ENCODE measurements around the gene DKK3. TPM values are rescaled to one million over a fixed set of nuclear protein-coding genes. Genes with fewer than 3 reads are reported as not detected.

The DKK3 gene
- polyA plus RNA-seq, 2 of the 4 experiments (the other 2 are of a cell fraction), result 18.4 to 20.8 TPM

DNA sequence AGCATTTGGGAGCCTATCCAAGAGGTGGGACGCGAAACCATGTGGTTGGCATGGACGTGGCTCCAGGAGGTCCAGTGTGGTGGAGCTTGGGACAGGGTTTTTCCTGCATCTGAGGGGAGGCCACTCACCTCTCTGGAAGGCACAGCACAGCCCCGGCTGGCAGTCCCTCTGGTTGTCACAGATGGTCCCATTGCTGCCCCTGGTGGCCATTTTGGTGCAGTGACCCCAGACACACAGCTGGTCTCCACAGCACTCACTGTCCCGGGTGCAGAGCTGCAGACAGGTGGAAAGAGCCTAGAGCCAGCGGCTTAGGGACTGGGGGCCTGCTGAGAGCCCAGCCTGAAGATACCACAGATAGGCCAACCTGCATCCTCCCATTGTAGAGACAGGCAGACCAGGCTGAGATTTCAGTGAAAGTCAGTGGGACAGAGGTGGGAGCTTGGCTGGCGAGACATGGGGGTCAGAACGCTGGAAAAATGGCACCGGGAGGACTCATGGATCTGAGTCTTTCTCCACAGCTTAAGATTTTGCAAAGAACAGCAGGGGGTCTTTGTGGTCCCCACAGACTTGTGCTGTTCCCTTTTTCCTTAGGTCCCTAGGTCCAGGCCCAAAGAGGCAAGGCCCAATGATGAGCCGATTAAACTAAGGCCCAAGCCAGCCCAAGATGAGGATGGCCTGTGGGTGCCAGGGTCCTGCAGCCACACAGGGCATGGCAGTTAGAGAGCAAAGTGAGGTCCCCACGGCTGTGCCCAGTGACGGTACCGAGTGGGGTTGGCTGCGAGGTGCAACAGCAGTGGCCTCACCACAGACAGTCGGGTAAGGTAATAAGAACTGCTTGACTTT, 41.4 kb downstream of the DKK3 start:
- POLR2A ChIA-PET, result interaction anchor here (1.1 kb wide), 1 partner anchor 10 kb away, joined by 6 read pairs; no protein-coding TSS in a partner anchor

DNA sequence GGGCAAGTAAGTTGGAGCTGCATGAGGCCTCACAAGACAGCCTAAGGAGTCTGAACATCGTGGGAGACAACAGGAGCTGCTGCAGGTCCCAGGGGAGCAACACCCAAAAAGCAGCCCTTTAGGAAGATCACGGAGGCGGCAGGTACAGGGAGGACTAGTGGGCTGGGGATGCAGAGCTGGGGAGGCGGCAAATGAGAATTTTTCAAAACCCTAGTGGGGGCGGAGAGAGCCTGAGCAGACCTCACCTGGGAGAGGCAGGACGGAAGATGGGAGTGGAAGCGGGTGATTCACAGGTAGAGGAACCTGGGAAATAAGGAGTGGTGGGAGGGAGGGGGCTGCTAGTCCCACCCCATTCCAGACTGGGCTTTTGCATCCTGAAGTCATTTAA, 42.1 kb downstream of the DKK3 start:
- ATAC-seq (no peak), DNase-seq (ENCODE audit: low read depth in 1 of 2, low spot score in 1 of 2) (no peak), FAIRE-seq (no peak)
- POLR2A ChIA-PET, result interaction anchor here (1.1 kb wide), 1 partner anchor 11 kb away, joined by 6 read pairs; no protein-coding TSS in a partner anchor
- CTCF ChIA-PET, result interaction anchor here (0.6 to 8.8 kb wide), 24 partner anchors 8 to 315 kb away, joined by 3 to 98 read pairs (median 5); no protein-coding TSS in a partner anchor
- Histone ChIP-seq H3K9me3 (no peaks in the 10 kb centered on the region), H3K27ac (no peak overlapping the region), H3K4me2 (no peak overlapping the region), H3K4me1 (no peaks in the 10 kb centered on the region), H3K4me3 (no peak overlapping the region)
- TF ChIP-seq NR3C1 (IDR thresholded peaks at IDR 0.05), result no peak
- TF ChIP-seq FOSL2 (IDR thresholded peaks at IDR 0.05), result no peak
- no peak for TF ChIP-seq FOSL2 (CRISPR knock-in tag; IDR thresholded peaks at IDR 0.05)
- WGBS (ENCODE audit: missing lambda C conversion rate), result 82% methylated on average over 7 of the region's 7 CpGs

More for the DNA sequence above, 41.4 kb downstream of the DKK3 start:
- Histone ChIP-seq H3K27ac (no peak overlapping the region), H3K4me1 (no peaks in the 10 kb centered on the region), H3K4me3 (no peak overlapping the region), H3K4me2 (no peak overlapping the region), H3K9me3 (no peaks in the 10 kb centered on the region)
- CTCF ChIA-PET, result interaction anchor here (0.6 to 8.8 kb wide), 30 partner anchors 9 to 315 kb away, joined by 3 to 98 read pairs (median 4); no protein-coding TSS in a partner anchor
- no peak for FAIRE-seq
- DNase-seq (ENCODE audit: low read depth in 1 of 2, low spot score in 1 of 2), result peak; percentile 64 to 90
- peak; percentile 48 to 64; a peak in 4 of 5 replicates for TF ChIP-seq RAD21 (conservative IDR thresholded peaks at IDR 0.05 in 1 of 2, IDR thresholded peaks at IDR 0.05 in 1 of 2)
- TF ChIP-seq, protein P1, sequence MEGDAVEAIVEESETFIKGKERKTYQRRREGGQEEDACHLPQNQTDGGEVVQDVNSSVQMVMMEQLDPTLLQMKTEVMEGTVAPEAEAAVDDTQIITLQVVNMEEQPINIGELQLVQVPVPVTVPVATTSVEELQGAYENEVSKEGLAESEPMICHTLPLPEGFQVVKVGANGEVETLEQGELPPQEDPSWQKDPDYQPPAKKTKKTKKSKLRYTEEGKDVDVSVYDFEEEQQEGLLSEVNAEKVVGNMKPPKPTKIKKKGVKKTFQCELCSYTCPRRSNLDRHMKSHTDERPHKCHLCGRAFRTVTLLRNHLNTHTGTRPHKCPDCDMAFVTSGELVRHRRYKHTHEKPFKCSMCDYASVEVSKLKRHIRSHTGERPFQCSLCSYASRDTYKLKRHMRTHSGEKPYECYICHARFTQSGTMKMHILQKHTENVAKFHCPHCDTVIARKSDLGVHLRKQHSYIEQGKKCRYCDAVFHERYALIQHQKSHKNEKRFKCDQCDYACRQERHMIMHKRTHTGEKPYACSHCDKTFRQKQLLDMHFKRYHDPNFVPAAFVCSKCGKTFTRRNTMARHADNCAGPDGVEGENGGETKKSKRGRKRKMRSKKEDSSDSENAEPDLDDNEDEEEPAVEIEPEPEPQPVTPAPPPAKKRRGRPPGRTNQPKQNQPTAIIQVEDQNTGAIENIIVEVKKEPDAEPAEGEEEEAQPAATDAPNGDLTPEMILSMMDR (IDR thresholded peaks at IDR 0.05), result peak; percentile 56
- TF ChIP-seq HES2 (IDR thresholded peaks at IDR 0.05), result no peak
- TF ChIP-seq SMC3 (IDR thresholded peaks at IDR 0.05), result peak; percentile 47
- 61% methylated on average over 14 of the region's 15 CpGs for WGBS (ENCODE audit: missing lambda C conversion rate)
- peak; percentile 88 to 96 for ATAC-seq

DNA sequence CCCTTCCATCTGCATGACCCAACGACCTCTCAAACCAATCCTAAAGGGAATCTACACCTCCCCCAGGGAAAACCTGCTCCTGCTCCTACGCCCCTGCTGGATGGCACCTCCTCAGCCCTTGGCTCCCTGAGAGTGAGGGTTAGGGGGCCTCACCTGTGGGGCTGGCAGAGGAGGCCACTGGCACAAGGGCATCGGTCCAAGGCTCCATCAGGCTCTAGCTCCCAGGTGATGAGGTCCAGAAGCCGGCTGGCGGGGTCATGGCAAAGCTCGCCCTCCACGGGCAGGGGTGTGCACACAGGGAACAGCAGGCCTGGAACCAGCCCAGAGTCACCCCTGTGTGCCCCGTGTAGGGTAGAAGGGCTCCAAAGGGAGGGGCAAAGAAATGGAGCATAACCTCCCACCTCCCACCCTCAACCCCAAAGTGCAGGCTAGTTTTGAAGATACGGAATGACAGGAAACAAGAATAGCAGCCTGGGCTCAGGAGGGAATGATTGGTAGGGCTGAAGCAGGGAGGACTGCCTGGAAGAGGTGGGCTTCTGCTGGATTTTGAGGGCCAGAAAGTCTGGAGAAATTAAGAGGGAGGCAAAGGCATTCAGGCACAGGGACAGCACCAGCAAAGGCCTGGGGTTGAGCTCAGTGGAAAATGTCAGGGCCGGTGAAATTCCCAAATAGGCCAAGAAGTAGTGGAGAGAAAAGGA, 42.6 kb downstream of the DKK3 start:
- CTCF ChIA-PET, result interaction anchor here (0.9 to 8.8 kb wide), 17 partner anchors 11 to 316 kb away, joined by 3 to 98 read pairs (median 7); no protein-coding TSS in a partner anchor
- Histone ChIP-seq H3K27ac (no peak overlapping the region), H3K9me3 (no peaks in the 10 kb centered on the region), H3K4me3 (no peak overlapping the region), H3K4me2 (no peak overlapping the region), H3K4me1 (no peaks in the 10 kb centered on the region)
- POLR2A ChIA-PET, result no interaction called here
- no peak for TF ChIP-seq ZNF302 (CRISPR knock-in tag; IDR thresholded peaks at IDR 0.05)
- no peak for TF ChIP-seq EHF (CRISPR knock-in tag; IDR thresholded peaks at IDR 0.05)
- no peak for TF ChIP-seq ZC3H11A (IDR thresholded peaks at IDR 0.05)
- no peak for TF ChIP-seq TP53 (CRISPR knock-in tag; IDR thresholded peaks at IDR 0.05)
- TF ChIP-seq PHF8 (IDR thresholded peaks at IDR 0.05; ENCODE audit: borderline replicate concordance, low read depth), result no peak
- TF ChIP-seq, protein P2, sequence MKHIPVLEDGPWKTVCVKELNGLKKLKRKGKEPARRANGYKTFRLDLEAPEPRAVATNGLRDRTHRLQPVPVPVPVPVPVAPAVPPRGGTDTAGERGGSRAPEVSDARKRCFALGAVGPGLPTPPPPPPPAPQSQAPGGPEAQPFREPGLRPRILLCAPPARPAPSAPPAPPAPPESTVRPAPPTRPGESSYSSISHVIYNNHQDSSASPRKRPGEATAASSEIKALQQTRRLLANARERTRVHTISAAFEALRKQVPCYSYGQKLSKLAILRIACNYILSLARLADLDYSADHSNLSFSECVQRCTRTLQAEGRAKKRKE (CRISPR knock-in tag; IDR thresholded peaks at IDR 0.05; ENCODE audit: low read depth), result no peak
- peak; percentile 62 for TF ChIP-seq ZFP36 (IDR thresholded peaks at IDR 0.05; ENCODE audit: borderline replicate concordance, partially characterized antibody)
- TF ChIP-seq HDAC2 (IDR thresholded peaks at IDR 0.05), result no peak
- DNase-seq (ENCODE audit: low read depth in 1 of 2, low spot score in 1 of 2) (no peak), ATAC-seq (no peak), FAIRE-seq (no peak)
- 93% methylated on average over 9 of the region's 10 CpGs for WGBS (ENCODE audit: missing lambda C conversion rate)

All from A549 (cell line).